GOT3 (cell line): ENCODE measurements around the gene NEK6.

Experiments used
- DNase-seq: peaks from one replicate; lab custom pipeline; 2025; ENCODE audit warnings: mixed read lengths; lab: John Stamatoyannopoulos, UW

The NEK6 gene

DNA sequence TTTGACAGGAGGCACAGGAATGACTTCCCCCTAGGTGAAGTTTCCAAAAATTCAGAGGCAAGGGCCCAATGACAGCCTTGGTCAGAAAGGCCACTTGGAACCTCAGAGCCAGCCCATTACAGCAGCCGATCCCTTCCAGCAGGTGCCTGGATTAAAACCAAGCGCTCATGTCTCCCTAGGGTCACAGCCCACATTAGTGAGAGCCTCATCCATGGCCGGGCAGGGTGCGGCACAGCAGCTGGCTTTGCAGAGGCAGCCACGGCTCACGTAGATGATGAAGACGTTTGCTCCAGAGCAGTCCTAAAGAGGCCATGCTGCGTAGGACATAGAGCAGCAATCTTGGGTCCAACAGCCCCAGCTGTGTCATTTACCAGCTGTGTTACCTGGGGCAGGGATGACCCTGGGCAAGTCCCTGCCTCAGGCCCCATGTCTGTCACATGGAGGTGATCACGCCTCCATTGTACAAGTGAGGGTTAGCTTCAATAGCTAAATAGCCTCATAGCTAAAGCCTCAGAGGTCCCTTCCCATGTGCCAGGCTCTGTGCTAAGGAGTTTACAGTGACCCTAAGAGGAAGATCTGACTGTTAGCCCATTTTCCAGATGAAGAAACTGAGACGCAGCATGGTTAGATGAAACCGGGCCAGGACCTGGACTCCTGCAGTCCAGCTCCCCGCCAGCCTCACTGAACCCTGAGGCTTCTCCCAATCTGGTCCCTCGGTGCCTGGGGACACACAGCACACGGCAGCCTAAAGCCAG lies 39.2 kb downstream of the NEK6 start:
- DNase-seq = no peak

DNA sequence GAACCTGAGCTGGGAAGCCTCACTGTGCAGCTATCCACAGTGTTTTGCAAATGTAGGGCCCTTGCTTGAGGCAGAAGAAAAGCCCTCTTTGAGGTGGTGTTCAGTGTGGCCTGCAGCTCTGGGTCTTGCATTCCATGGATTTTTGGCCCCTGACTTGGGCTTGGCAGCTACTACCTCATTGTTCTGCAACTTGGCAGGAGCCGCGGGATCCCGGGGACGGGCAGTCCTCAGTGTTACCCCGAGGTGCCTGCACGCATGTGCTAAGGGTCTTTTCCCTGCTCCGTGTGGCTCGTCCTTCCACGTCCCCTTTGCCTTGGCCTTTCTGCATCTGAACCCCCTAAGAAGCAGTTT lies 39.8 kb downstream of the NEK6 start:
- no peak for DNase-seq

DNA sequence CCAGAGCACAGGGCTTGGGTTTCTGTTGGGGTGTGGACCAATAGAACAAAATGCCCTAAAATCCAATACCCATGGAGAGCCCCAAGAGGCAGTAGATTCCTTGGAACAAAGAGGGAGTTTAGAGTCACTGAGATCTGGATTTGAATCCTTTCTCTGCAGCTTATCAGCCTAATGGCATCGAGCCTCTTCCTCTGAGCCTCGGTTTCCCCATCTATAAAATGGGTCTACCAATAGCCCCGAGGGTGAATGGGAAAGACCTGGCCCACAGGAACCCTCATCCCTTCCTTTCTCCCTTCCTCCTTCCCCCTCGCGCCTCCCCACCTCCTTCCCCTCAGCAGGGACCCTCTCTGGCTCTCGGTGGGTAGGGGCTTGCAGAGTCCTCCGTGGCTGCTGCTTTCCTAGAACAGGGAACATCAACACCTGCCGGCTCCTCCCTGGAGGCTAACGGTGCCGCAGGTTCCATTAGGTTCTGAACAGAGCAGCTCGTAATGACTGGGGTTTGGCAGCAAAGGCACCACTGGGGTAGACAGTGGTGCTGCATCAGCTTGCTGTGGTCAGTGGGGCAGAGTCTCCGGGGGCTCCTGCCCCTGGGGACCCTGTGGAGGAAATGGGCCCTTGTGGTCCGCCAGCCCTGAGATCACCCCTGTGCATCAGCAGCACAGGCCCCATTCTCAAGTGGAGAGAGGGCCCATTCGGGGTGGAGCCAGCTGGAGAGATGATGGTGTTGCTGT lies 40.3 kb downstream of the NEK6 start:
- DNase-seq = no peak

DNA sequence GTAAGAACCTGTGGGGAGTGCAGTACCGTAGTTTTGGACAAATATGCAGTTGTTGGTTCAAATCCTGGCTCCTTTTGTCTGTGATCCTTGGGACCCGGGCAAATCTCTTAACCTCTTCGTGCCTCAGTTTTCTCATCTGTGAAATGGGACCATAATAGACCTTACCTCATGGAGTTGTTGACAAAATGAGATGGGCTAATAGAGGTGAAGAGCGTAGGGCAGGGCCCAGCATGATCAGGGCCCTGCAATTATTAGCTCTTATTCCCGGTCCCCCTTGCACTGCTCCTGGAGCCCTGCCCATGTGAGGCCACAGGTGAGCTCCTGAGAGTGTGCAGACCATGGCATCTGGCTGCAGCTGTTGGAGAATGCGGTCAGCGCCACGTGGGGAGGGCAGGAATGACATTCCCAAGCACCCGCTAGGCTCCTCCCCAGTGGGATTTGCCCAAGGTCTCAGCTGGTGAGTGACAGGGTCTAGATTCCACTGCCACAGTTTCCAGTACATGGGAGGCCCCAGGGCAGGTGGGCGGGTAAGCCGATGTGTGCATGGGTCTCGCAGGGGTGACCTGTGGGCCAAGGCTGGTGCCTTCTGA lies 41.0 kb downstream of the NEK6 start:
- no peak for DNase-seq

DNA sequence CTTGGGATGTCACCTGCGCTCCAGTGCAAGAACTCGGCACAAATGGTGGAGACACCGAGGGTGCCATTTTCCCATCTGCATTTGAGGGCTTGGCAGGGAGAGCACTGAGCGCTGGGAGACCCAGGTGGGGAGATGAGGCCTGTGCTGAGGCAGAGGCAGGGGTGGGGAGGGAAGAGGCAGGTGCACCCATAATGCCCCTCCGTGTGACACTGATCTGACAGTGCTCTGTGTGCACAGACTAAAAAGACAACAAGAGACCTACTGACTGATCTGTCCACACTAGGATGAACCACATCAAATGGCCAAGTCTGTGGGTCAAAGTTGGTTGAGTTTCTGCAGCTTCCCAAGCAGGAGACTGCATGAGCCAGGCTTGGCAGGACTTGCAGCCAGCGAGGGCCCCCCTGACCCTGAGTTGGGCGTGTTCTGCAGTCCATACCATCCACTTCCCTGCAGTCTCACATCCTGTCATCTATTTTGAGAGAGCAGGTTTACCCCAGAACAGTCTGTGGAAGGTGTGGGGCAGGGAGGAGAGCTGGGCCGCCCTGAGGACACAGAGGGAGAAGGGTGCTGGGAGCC lies 41.9 kb downstream of the NEK6 start:
- DNase-seq = no peak

DNA sequence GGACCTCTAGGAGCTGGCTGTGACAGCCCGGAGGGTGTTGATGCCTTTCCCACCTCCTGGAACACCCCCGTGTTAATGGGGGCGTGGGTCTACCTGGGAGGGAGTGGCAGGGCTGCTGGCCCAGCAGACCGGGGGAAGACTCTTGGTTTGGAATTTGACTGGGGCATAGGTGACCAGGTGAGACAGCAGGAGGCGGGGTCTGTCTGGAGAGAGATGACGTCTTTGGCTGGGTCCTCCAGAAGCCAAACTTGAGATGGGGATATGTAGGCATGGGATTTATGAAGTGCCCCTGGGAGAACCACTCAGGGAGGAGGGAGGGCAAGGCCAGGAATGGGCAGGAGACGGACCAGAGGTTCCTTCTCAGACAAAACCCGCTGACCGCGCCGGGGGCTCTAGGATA lies 42.6 kb downstream of the NEK6 start:
- DNase-seq = no peak

DNA sequence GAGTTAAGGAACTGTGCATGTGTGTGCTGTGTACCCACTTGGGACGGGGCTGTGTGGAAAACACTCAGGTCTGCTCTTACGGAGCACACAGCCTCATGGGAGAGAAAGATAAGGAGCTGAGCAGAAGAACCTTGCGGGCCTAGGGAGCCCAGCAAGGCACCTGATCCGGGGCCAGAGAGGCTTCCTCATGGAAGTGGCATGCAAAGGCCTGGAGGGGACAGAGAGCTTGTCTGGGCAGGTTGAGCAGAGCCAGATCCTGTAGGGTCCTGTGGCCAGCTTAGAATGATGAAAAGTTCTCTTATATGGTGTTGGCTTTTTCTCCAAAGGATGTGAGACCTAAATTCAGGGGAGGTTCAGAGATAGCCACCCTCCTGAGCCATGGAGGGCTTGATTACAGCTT lies 45.2 kb downstream of the NEK6 start:
- DNase-seq = no peak

DNA sequence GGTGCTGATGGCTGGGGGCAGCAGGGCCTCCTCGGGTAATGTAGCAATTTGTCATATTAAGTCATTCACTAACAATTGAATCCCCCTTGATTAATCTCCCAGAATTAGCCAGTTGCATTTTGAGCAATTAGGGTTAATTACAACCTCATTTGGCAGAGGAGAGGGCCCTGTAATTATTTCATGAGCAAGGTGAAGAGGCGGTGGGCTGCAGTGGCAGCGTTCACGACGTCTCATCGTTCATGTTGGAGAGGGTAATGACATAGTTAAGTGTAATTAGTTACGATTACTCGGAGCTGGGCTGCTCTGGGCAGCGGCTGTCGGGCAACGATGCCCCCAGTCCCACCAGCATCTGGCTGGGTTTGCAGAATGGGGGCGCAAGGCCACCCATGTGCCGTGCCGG lies 46.0 kb downstream of the NEK6 start:
- no peak for DNase-seq

DNA sequence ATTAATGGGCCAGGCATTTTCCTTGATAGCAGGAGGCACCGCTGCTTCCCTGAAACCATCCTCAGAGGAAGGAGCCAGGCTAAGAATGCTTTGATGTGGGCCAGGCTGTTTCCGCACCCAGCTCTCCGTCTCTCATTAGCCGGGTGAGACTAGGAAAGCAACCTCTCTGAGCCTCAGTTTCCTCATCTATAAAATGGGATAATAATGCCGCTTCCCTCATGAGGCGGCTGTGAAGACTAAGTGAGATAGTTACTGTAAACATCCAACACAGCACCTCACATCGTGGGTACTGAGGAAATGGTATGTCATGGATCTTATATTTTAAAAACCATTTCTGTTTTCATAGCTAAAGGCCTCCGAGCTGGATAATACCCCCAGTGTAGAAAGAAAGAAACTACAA lies 46.5 kb downstream of the NEK6 start:
- no peak for DNase-seq

DNA sequence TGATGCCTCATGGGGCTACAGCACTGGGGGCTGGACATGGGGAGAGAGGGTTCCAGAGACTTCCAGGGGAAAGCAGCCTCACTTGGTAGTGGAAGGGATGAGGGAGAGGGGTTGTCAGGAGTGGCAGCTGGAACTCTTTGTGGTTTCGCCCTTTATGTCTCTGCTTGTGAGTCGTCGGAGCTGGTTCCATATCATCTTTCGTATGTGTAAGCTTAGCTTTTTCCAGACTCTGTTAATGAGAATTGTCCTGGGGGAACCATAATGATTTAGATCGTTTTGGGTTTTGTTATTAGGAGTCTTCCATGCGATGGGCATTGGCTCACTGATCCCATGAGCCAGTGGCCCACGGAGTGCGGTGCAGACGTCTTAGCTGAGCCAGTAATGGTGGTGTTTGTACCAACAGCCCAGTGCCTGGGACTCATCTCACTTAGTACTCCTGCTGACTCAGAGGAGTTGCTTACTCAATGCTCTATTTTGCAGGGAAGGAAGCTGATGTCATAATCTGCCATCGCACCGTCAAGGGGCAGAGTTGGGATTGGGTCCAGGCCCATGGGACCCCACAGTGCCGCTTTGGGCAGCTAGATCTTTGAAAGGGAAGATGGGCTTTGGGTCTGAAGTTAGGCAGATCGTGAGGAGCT lies 48.5 kb downstream of the NEK6 start:
- no peak for DNase-seq

DNA sequence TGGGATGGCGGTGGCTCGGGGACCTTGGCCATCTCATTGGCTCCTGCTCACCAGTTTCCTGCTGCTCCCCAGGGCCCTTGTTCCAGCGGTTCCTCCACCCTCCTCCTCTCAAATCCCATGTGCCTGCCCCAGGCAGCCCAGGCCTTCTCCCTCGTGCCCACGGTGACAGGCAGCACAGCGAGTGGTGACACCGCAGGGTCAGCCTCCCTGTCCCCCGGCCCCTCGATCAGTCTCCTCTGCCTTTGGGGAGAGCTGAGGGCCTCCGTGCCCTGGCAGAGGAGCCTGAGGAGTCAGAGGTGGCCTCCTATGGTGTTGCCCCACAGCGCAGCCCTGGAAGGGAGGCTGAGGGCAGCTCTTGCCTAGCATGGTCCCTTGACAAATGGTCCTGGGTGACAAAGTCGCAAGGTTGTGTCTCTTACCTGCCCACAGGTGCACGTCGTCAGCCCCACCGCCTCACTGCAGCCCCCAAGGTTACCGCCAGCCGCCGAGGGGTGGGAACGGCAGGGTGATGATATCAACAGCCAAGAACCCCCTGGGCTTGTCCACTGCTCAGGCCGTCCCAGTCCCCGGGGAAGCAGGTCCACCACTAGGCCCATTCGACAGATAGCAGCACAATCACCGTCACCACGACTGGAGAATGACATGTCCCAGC lies 49.8 kb downstream of the NEK6 start:
- DNase-seq = no peak

DNA sequence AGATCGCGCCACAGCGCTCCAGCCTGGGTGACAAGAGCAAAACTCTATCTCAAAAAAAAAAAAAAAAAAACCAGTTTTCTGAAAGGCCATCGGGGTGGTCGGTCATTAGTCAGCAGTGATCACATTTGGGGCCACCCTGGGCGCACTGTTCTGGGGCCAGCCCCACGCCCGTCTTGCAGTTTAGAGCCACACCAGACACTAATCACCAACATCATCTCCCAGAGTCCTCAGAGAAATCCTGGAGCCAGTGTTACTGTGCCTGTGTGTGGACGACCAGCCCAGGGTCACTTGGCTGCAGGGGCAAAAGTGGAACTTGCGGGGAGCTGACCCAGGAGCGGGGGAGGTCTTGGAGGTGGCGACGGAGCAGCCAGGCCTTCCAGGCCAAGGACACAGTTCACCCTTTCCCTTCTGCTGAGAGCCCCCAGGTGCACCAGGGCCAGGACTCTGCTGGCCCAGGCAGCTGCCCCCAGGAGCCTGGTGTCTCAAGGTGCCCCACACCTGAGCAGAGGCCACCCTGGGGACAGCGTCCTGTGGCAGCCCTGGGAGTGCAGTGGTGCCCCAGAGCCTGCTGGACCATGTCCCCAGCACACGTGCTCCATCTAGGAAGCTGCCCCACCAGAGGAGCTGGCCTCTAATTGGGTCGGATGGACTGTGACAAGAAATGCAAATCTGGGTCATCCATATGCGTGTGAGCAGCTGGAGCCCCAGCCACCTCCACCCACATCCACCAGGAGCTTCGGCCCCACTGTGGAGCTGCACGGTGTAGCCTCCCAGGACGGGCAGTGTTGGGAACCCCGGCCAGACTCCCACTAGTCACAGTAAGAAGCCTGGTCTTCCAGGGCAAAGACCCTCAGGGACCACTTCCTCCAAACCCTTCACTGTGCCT lies 51.1 kb downstream of the NEK6 start:
- no peak for DNase-seq

DNA sequence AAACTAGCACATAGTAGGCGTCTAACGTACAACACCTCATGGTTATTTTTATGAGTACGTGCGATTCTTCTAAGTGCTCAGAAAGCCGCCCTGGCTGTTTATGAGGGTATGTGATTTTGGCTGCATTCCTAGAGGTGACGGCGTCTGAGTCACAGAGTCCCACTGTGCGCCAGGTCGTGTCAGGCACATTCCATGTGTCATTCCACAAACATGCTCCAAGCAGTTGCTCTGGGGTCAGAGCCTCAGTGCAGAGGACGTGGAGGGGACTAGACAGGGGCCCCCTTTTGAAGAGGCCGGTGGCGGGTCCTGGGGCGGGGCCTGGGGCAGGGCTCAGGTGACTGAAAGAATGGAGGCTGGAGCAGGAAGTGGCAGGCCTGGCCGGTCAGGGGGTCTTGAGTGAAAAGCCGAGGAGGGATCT lies 51.9 kb downstream of the NEK6 start:
- DNase-seq = no peak

DNA sequence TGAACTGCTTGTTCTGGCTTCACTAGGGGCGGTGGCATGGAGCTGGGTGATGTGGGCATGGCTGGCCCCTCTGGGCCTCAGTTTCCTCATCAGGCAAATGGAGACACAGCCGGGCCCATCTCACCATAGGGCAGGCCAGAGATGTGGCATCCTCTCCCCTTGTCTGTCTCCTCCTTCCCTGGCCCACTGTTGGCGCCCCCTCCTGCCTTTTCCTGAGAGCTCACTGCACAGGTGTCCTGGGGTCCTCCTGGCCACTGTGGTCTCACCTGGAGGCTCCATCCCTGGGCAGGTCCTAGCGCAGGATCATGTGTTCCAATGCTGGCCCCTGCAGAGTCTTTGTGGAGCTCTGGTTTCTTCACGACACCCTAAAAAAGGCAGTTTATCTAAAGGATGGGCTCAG lies 53.5 kb downstream of the NEK6 start:
- DNase-seq = no peak

DNA sequence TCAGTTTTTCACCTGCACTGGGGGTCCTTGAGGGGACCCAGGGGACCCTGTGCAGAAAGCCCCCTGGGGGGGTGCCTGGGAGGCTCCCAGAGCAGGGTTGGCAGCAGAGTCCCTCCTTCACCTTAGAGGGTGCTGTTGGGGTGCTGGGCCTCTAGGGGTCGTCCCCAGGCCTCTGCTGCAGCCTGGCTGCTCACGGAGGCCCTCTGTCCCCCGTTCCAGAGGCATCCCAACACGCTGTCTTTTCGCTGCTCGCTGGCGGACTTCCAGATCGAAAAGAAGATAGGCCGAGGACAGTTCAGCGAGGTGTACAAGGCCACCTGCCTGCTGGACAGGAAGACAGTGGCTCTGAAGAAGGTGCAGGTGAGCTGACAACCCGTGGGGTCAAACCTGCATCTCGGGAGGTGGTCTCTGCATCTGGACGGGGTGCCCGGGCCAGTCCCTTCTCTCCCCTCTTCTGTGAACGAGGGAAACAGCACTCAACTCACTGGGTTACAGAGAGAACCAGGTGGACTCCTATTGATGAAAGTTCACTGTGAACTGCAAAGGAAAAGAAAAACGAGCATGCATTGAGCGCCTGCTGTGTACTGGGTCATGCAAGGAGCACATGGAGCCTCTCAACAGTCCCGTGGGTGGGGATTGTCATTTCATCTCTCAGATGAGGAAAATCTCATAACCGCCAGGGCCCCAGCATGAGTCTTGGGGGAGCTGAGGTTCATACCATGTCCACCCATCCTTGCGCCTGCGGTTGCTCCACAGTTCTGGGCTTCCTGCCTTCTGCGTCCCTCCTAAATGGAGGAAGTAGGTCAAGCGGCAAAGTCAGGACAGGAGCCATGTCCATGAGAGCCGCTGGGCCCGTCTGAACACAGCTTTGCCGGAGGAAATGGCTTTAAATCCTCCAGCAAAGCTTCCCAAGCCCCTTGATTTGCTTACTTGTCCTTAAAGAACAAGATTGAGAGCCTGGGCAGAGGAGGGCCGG lies 54.8 kb downstream of the NEK6 start:
- no peak for DNase-seq

DNA sequence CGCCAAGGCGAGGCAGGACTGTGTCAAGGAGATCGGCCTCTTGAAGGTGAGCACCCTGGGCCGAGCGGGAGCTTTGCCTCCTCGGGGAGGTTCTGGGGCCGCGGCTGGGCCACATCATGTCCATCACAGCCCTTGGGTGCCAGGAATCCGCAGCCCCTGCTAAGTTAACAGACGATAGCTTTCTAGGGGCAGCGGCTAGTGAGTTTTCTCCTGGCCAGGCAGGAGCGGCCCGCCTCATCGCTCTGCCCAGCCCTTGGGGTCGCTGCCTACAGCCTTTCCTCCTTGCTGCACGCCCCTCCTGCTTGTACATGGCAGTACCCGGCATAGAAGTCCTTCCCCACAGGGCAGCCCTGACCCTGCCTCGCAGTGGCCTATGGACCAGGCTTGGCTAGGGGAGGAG lies 56.2 kb downstream of the NEK6 start:
- DNase-seq = no peak

DNA sequence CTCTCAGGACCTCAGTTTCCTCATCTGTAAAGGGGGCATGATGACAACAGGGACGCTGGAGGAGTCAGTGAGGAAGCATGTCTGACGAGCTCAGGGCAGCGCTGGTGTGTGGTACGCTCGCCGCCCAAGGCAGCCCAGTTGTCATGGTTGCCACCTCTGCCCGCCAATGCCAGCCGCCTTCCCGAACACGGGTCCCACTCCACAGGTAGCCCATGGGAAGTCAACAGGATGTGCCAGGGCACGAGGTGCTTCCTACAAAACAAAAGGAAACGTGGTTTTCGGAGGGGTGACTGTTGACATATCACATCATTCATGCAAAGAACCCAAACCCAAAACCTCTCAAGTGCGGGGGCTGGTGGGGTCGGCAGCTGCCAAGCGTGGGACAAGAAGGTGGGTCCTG lies 58.1 kb downstream of the NEK6 start:
- no peak for DNase-seq

DNA sequence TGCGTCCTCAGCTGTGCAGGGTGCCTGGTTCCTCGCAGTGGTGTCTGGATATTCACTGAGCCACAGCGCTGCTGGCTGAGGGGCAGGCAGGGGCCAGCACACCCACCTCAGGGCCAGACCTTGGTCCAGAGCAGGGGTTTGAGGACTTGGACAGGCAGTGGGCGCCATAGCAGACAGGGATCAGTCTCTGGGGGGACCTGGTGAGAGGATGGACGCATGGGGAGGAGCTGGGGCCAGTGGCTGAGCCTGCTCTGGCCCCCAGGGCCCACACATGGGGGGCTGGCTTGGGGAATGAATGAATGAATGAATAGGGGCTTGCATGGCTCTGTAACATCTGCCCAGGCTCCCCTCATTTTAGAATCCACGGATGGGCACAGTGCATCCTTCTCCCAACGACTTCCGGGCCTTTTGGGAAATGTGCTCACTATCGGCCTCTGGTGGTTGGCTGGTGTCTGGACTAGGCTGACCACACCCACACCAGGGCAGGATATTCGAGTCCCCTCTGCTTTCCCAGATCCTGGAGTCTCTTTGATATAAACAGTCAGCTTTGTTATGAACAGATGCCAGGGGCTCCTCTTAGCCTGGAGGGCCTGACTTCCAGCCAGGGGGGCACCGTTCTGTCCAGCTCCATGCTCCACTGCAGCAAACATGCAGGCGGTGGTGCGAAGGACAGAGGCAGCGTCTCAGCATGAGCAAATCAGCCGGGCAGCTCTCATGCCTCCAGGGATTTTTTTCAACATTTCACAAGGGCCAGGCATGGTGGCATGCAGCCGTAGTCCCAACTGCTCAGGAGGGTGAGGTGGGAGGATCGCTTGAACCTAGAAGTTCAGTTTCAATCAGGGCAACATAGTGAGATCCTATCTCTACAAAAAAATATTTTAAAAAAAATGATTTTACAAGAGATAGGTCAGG lies 62.6 kb downstream of the NEK6 start:
- DNase-seq = no peak

DNA sequence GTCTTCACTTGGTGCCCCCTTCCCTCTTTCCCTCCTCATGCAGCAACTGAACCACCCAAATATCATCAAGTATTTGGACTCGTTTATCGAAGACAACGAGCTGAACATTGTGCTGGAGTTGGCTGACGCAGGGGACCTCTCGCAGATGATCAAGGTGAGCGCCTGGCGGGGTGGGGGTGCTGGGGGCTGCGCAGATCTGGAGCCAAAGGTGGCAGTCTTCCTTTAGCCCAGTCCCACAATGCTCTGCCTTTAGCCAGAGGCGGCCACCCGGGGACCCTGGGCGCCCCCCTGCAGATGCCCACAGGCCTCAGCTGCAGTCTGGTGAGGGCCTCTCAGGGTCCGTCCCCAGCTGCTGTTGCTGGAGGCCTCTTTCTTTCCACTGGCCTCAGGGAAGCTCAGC lies 63.7 kb downstream of the NEK6 start:
- DNase-seq = no peak
